ENCODE measurements around the gene ZNF836. TPM values are rescaled to one million over a fixed set of nuclear protein-coding genes. Genes with fewer than 3 reads are reported as not detected.
A peak's percentile ranks its signal among the peaks of the same experiment; 100 is the strongest.

ZNF836 gene
- total RNA-seq, 1 experiment from 2014 or later, result 32.6 TPM

- DNase-seq (ENCODE audit: low spot score), result no peak
These were observed 17.7 kb upstream of the ZNF836 start for GRCh38 chr19:52188822-52189734.

GRCh38 chr19:52187407-52187806 is 16.0 kb upstream of the ZNF836 start:
- DNase-seq (ENCODE audit: low spot score), result no peak

GRCh38 chr19:52176574-52176973 is 5.2 kb upstream of the ZNF836 start:
- no peak for DNase-seq (ENCODE audit: low spot score)

GRCh38 chr19:52172347-52172746 is 926 bp upstream of the ZNF836 start:
- no peak for DNase-seq (ENCODE audit: low spot score)

GRCh38 chr19:52170863-52171320 is 529 bp downstream of the ZNF836 start:
- DNase-seq (ENCODE audit: low spot score), result no peak

- DNase-seq (ENCODE audit: low spot score), result no peak
These were observed 1.1 kb downstream of the ZNF836 start for GRCh38 chr19:52170304-52170703.

GRCh38 chr19:52155596-52156359 is 15.6 kb downstream of the ZNF836 start:
- DNase-seq (ENCODE audit: low spot score), result no peak

- DNase-seq (ENCODE audit: low spot score), result no peak
These were observed 23.2 kb downstream of the ZNF836 start for GRCh38 chr19:52148256-52148655.

- DNase-seq (ENCODE audit: low spot score), result peak; percentile 30
These were observed 29.3 kb downstream of the ZNF836 start for GRCh38 chr19:52142001-52142595.

GRCh38 chr19:52141203-52141602 is 30.2 kb downstream of the ZNF836 start:
- no peak for DNase-seq (ENCODE audit: low spot score)

GRCh38 chr19:52140032-52140710 is 31.2 kb downstream of the ZNF836 start:
- no peak for DNase-seq (ENCODE audit: low spot score)

- peak; percentile 87 for DNase-seq (ENCODE audit: low spot score)
These were observed 32.0 kb downstream of the ZNF836 start, which contains the start of gene ZNF616 for GRCh38 chr19:52139252-52140031. Gene ZNF616 (minus strand): TSS chr19:52139938. CDS start chr19:52130512, 9,426 bp downstream.

GRCh38 chr19:52138983-52139251 is 32.5 kb downstream of the ZNF836 start:
- no peak for DNase-seq (ENCODE audit: low spot score)

GRCh38 chr19:52138278-52138982 is 33.0 kb downstream of the ZNF836 start:
- peak; percentile 18 for DNase-seq (ENCODE audit: low spot score)

GRCh38 chr19:52120286-52120685 is 51.1 kb downstream of the ZNF836 start:
- DNase-seq (ENCODE audit: low spot score), result no peak

- no peak for DNase-seq (ENCODE audit: low spot score)
These were observed 55.8 kb downstream of the ZNF836 start for GRCh38 chr19:52115526-52116053.

- no peak for DNase-seq (ENCODE audit: low spot score)
These were observed 56.7 kb downstream of the ZNF836 start for GRCh38 chr19:52114691-52115090.

GRCh38 chr19:52112624-52113023 is 58.8 kb downstream of the ZNF836 start:
- no peak for DNase-seq (ENCODE audit: low spot score)

GRCh38 chr19:52110780-52111179 is 60.6 kb downstream of the ZNF836 start:
- DNase-seq (ENCODE audit: low spot score), result no peak
